Right lobe of liver (tissue), 6 donors: ENCODE data around the gene TTC9. TPM values are rescaled to one million over a fixed set of nuclear protein-coding genes. Genes with fewer than 3 reads are reported as not detected.
A peak's percentile ranks its signal among the peaks of the same experiment; 100 is the strongest.

ENCODE experiments used
- ATAC-seq, 4 donors: fragments of 200-7000 bp; cut with Tn5 transposase; one replicate each; pipeline ENCODE4 v1.9.1; 2020; ENCODE audit warnings: mild to moderate bottlenecking in 4 of 4, moderate library complexity in 4 of 4
- DNase-seq, 3 donors: peaks; one replicate each; pipeline ENCODE4 v3.0.0-alpha.2; 2020
- H3K27ac ChIP-seq, 3 donors: fragments of 200-600 bp; one replicate each; pipeline ENCODE4 v1.8.0; 2022
- H3K27me3 ChIP-seq, 2 donors: fragments of 200-600 bp; one replicate each; pipeline ENCODE4 v1.8.0; 2022
- H3K36me3 ChIP-seq, 4 donors: fragments of 200-600 bp; sonication (generic) in 1 of 4; one replicate each; pipeline versions ENCODE4 v1.5.1 to v1.8.0; 2017 to 2022; ENCODE audit warnings: control low read depth in 1 of 4
- H3K4me1 ChIP-seq, 4 donors: fragments of 200-600 bp; sonication (generic) in 1 of 4; one replicate each; pipeline versions ENCODE4 v1.5.1 to v1.8.0; 2017 to 2022; ENCODE audit warnings: control low read depth in 1 of 4
- H3K4me3 ChIP-seq, 3 donors: fragments of 200-600 bp; one replicate each; pipeline ENCODE4 v1.8.0; 2022
- H3K9me3 ChIP-seq, 4 donors: fragments of 200-600 bp; sonication (generic) in 1 of 4; one replicate each; pipeline versions ENCODE4 v1.5.1 to v1.8.0; 2017 to 2022; ENCODE audit warnings: control low read depth in 1 of 4
- POLR2A ChIP-seq: fragments of 450-650 bp; IDR thresholded peaks from one replicate; pipeline ENCODE4 v1.6.1; 2017; ENCODE audit warnings: antibody characterized with exemption, mild to moderate bottlenecking
- WGBS: methylation state at CpG from one replicate; pipeline ENCODE4 v1.1.6; 2018; ENCODE audit warnings: low coverage, low lambda C conversion rate; ENCODE audit not compliant: insufficient coverage; ENCODE audit errors: missing lambda C conversion rate; 5-methylcytosine and 5-hydroxymethylcytosine counted together
- intact Hi-C, 2 donors: fragments of 100-400 bp; cut with DNase I; formaldehyde crosslinking; loops; one replicate each; pipeline versions ENCODE4 v1.11.2 to v1.14.1; 2022
- total RNA-seq, 6 experiments: library from RNA; depleted of rRNA in 2 of 6; stranded (reverse); fragments of >200 nt in 2 of 6; fragmentation: NEBNext Ultra II Directional in 3 of 6; extraction: Animal tissue kit (Norgen Biotek cat#: 25700) in 3 of 6; gene quantifications; one replicate each; pipeline versions ENCODE4 v1.1.0 to v1.2.4, GENCODE V29; 2016 to 2023
- TF ChIP-seq, protein P1 (sequence below), 4 donors: fragments of 200-600 bp in 3 of 4; fragments of 450-650 bp in 1 of 4; IDR thresholded peaks; one replicate each; pipeline versions ENCODE4 v1.5.1 to v1.8.0; 2016 to 2022; ENCODE audit warnings: antibody characterized with exemption in 4 of 4, mild to moderate bottlenecking in 2 of 4
- donor health status: DM: no; HTN: yes; CAD: no.
- donor health status: DM: no; HTN: no; CAD: no.
- donor health status: DM: no; HTN: no; CAD: no.
- donor health status: DM: no; HTN: yes; CAD: no.
- donor health status: DM: no; HTN: yes; CAD: no.

TTC9 gene
- total RNA-seq, 6 experiments from 2014 or later: 0.15 to 5.5 (median 2.8) TPM

DNA sequence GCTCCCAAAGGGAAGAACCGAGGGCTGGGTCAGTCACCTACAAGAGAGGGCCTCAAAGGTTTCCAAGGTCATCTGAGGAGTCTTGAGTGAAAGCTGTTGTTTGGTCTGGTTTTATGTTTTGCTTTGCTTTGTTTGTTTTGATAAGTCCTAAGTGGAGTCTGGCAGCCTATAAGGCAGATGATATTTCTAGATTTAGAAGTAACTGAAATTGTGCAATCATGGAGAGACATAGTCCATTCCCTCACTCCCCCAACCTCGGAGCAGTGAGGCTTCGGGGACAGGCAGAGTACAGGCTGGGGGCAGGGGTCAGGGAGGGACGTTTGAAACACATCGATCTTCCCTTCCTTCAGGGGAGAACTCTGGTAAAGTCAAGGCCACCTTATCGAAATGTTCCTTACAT is 42.3 kb downstream of the TTC9 start:
- ATAC-seq (peak; percentile 84 to 94 (median 92)), DNase-seq (peak in 1 of 3 donors; percentile 68)
- TF ChIP-seq, protein P1, sequence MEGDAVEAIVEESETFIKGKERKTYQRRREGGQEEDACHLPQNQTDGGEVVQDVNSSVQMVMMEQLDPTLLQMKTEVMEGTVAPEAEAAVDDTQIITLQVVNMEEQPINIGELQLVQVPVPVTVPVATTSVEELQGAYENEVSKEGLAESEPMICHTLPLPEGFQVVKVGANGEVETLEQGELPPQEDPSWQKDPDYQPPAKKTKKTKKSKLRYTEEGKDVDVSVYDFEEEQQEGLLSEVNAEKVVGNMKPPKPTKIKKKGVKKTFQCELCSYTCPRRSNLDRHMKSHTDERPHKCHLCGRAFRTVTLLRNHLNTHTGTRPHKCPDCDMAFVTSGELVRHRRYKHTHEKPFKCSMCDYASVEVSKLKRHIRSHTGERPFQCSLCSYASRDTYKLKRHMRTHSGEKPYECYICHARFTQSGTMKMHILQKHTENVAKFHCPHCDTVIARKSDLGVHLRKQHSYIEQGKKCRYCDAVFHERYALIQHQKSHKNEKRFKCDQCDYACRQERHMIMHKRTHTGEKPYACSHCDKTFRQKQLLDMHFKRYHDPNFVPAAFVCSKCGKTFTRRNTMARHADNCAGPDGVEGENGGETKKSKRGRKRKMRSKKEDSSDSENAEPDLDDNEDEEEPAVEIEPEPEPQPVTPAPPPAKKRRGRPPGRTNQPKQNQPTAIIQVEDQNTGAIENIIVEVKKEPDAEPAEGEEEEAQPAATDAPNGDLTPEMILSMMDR (IDR thresholded peaks at IDR 0.05): no peak
- TF ChIP-seq POLR2A: no peak
- 9% methylated on average over 6 of the region's 6 CpGs for WGBS
- intact Hi-C loops: no loop called here
- H3K27ac ChIP-seq: no peak overlapping the region
- no peaks in the 10 kb centered on the region for H3K27me3 ChIP-seq
- no peaks in the 10 kb centered on the region for H3K9me3 ChIP-seq
- no peak overlapping the region for H3K4me3 ChIP-seq
- no peaks in the 10 kb centered on the region for H3K36me3 ChIP-seq
- peaks cover 0 to 10% (median 3%) of the 10 kb centered on the region in 4 donors for H3K4me1 ChIP-seq

DNA sequence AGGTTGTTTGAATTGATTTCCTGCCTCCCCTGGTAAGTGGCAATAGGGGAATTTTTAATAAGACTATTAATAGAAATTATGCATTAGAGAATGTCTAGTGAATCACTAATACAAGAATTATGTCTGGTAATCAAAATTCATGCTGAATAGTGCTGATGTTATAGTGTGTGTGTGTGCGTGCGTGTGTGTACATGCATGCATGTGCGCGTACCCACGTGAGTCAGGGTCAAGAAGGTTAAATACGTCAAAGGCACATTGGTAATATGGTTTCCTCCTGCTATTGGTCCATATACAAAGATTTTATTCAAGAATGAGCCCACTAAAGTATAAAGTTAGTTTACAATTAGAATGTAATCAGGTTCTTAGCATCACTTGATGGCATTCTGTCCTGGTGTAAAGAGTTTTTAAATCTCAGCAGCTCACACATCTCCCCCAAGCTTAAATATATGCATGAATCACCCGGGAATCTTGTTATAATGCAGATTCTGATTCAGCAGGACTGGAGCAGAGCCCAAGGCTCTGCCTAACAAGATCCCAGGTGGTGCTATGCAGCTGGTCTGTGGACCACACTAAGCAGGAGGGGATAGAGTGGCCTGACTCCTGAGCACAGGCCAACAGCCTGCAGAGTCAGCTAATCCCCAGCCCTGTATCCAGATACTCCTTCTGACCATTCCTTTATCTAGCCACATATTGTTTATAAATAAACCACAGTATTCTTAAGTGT is 43.9 kb downstream of the TTC9 start:
- H3K4me3 ChIP-seq: no peak overlapping the region
- H3K27me3 ChIP-seq: no peaks in the 10 kb centered on the region
- TF ChIP-seq, protein P1 (IDR thresholded peaks at IDR 0.05): no peak
- no peak for TF ChIP-seq POLR2A
- no peak for DNase-seq
- ATAC-seq: no peak
- H3K36me3 ChIP-seq: no peaks in the 10 kb centered on the region
- no peak overlapping the region for H3K27ac ChIP-seq
- 81% methylated on average over 7 of the region's 7 CpGs for WGBS
- peaks cover 0 to 10% (median 3%) of the 10 kb centered on the region in 4 donors for H3K4me1 ChIP-seq
- no peaks in the 10 kb centered on the region for H3K9me3 ChIP-seq
- intact Hi-C loops: no loop called here

DNA sequence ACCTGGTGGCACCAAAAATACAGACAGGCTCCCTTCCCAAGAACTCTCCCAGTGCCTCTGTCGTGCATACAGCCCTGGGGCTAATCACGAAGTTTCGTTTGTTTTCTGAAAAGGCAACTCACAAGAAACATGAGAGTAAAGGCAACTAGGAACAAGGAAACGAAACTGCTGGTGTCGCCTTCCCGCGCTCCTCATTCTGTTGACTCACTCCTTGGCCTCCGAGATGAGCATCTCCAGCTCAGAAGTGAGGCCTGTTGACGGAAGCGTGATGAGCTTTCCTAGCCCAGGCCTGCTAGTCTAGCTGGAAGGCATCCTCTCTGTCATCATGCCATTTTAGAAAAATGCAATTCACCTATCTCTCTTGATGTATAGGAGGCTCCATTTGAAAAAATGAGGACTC is 50.5 kb downstream of the TTC9 start:
- WGBS: 87% methylated on average over 9 of the region's 10 CpGs
- intact Hi-C loops: no loop called here
- H3K27ac ChIP-seq: no peak overlapping the region
- H3K4me1 ChIP-seq: no peaks in the 10 kb centered on the region
- H3K9me3 ChIP-seq: no peaks in the 10 kb centered on the region
- H3K36me3 ChIP-seq: no peaks in the 10 kb centered on the region
- H3K27me3 ChIP-seq: no peaks in the 10 kb centered on the region
- TF ChIP-seq, protein P1 (IDR thresholded peaks at IDR 0.05): no peak
- TF ChIP-seq POLR2A: no peak
- ATAC-seq (peak; percentile 26 to 67 (median 59)), DNase-seq (no peak)
- H3K4me3 ChIP-seq: no peak overlapping the region

DNA sequence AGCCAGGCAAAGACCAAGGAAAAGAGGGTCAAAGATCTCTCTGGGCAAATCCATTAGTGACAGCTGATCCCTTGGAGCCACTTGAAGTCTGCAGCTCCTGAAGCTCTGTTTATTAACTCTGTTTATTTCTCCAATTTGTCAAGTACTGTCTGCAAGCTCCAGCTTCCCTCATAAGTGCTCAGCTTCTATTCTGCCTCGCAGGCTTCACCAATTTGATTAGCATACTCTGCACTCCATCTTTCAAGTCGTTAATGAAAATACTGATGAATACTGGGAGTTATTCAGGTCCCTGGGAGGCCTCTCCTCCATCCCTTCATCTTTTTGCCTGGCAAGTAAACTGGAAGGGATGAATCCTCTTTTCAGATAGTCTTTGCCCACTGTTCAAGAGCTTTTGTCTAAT is 54.3 kb downstream of the TTC9 start:
- Histone ChIP-seq H3K4me3 (no peak overlapping the region), H3K36me3 (no peaks in the 10 kb centered on the region), H3K27ac (no peak overlapping the region), H3K4me1 (peaks cover 0 to 8% (median 0%) of the 10 kb centered on the region in 4 donors), H3K9me3 (no peaks in the 10 kb centered on the region), H3K27me3 (no peaks in the 10 kb centered on the region)
- no peak for ATAC-seq
- no peak for TF ChIP-seq POLR2A
- TF ChIP-seq, protein P1 (IDR thresholded peaks at IDR 0.05): no peak
- 70% methylated on average over 2 of the region's 2 CpGs for WGBS
- intact Hi-C loops: no loop called here
- DNase-seq: no peak
